Fibroblast of villous mesenchyme (primary cell): ENCODE data around the gene IDH3B. TPM values are rescaled to one million over a fixed set of nuclear protein-coding genes. Genes with fewer than 3 reads are reported as not detected.
"Not testable (repeated sequence)": the region's sequence is repeated elsewhere in the genome, so short reads cannot be mapped to it uniquely, and the experiment has no call there.

Experiments used
- DNase-seq: peaks from one replicate; pipeline ENCODE4 v3.0.0-alpha.2; 2010; ENCODE audit warnings: low read depth
- H3K4me3 ChIP-seq: 2 replicates; pipeline ENCODE4 v1.5.1; 2011; ENCODE audit warnings: low read depth, mild to moderate bottlenecking, low read length
- CTCF ChIP-seq: IDR thresholded peaks from 2 replicates; pipeline ENCODE4 v1.5.1; 2012; ENCODE audit warnings: low read depth, mild to moderate bottlenecking, low read length; ENCODE audit not compliant: insufficient read depth
- total RNA-seq: library from RNA; depleted of rRNA; stranded (reverse); fragments of >200 nt; gene quantifications from 2 replicates; pipeline ENCODE4 v1.2.3, GENCODE V29; 2012

IDH3B gene
- total RNA-seq, 1 donor = 63.0 TPM

GRCh38 chr20:2690718-2691117, 26.7 kb upstream of the IDH3B start:
- TF ChIP-seq CTCF = no peak

DNA sequence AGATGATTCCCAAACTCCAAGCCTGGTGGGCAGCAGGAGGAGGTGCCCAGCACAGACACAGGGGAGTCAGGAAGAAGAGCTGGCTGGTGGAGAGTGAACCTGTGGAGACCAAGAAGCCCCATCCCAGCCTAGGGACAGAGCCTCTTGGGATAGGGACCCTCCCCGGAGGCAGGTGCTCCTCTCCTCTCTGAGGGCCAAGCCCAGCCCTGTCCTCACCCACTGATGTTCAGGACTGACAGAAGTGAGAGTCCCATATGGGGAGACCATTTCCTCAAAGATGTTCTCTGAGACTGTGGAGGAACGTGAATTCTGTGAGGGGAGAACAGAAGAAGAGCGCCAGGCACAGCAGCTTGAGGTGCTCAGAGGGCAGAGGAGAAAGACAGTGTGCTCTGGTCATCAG, 26.2 kb upstream of the IDH3B start:
- H3K4me3 ChIP-seq = no peak overlapping the region
- no peak for DNase-seq
- no peak for TF ChIP-seq CTCF

More at GRCh38 chr20:2690718-2691117, 26.7 kb upstream of the IDH3B start:
- no peak for DNase-seq
- no peak overlapping the region for H3K4me3 ChIP-seq

DNA sequence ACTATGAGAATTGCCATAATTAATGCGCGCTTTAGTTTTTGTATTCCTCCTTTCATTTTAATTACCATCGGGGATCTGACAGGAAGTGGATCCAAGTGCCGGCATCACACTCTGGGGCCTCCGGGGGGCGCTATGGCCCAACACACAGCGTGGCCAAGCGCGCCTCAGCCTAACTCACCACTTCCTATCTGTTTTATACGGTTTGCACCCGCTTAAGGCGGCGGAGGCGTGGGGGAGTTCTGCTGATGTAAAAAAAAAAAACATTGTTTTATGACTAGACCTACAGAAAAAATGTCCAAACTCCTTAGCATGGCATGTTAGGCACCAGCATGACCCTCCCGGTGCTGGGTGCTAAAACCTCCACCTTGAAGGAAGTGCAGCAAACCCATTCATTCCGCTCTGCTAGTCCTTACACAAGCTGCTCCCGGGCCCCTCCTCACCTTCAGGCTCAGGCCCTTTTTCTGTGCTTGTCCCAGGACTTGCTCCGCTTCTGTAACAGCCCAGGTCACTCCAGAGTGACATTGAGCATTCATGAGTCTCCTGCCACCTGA, 24.1 kb upstream of the IDH3B start:
- peak; percentile 85 for TF ChIP-seq CTCF
- H3K4me3 ChIP-seq = no peak overlapping the region
- peak; percentile 63 for DNase-seq

DNA sequence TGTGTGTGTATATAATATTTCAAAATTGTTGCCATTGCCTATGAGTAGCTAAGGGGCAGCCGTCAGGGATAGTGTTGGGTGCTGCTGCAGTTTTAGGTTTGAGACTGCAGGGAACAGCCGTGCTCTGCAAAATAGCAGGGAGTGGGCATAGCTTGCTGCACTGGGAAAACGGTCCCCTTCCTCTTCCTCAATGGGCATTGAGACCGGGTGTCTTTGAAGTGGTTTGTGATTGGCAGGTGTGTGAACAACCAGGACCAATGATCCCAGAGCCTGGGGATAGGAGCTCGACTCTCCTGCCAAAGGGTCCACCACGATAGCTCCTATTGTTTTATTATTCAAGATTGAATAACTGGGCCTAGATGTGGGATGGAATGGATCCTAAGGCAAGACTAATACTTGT, 23.5 kb upstream of the IDH3B start:
- no peak for DNase-seq
- no peak overlapping the region for H3K4me3 ChIP-seq
- TF ChIP-seq CTCF = no peak

DNA sequence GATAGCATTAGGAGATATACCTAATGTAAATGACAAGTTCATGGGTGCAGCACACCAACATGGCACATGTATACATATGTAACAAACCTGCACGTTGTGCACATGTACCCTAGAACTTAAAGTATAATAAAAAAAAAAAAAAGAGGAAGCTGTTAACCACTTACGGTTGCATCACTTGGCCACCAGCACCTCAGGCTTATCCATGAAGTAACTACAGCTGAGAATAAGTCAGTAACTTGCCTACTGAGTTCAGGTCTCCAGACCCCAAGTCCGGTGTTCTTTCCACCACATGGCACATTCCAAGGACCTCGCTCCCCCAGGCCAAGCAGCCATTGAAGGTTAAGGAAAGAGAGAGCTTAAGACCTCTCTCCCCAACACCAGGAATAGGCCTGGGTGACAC, 20.8 kb upstream of the IDH3B start:
- not testable (repeated sequence) for DNase-seq

GRCh38 chr20:2682040-2682439, 18.0 kb upstream of the IDH3B start:
- not testable (repeated sequence) for H3K4me3 ChIP-seq, DNase-seq

More for the DNA sequence above, 20.8 kb upstream of the IDH3B start:
- H3K4me3 ChIP-seq = not testable (repeated sequence)

DNA sequence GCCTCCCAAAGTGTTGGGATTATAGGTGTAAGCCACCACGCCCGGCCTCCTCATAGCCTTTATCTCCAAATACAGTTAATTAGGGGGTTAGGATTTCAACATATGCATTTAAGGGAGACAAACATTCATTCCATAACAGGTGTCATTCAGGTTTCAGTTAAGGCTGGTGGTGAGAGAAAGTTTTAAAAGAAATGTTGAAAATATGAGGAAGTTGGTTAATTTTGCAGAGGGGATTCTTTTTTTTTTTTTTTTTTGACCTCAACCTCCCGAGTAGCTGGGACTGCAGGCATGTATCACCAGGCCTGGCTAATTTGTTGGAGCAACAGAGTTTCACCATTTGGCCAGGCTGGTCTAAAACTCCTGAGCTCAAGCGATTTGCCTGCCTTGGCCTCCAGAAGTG, 16.0 kb upstream of the IDH3B start:
- no peak overlapping the region for H3K4me3 ChIP-seq
- TF ChIP-seq CTCF = no peak
- DNase-seq = no peak

DNA sequence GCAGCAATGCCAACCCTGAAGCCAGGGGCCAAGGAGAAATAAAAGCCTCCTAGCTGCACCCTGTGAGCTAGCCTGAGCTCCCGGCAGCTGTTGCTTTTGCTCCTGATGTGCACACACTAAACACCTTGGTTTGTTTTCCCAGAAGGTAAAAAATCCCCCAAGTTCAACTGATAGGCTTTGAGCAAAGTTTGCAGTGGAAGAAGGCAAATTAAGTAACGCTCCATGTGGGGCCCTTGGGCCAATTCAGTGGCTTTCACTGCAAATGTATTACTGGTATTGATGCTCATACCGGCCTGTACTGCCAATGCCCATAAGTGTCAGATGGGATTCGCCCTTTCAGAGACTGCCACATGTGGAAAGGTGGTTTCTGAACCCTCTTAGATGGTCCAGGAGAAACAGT, 9.4 kb upstream of the IDH3B start:
- H3K4me3 ChIP-seq = no peak overlapping the region
- no peak for DNase-seq
- no peak for TF ChIP-seq CTCF
